ENCODE data around the gene ZEB1. TPM values are rescaled to one million over a fixed set of nuclear protein-coding genes. Genes with fewer than 3 reads are reported as not detected.
"Not testable (repeated sequence)": the region's sequence is repeated elsewhere in the genome, so short reads cannot be mapped to it uniquely, and the experiment has no call there.

The ZEB1 gene
- total RNA-seq, 1 experiment from 2014 or later = 10.3 TPM

DNA sequence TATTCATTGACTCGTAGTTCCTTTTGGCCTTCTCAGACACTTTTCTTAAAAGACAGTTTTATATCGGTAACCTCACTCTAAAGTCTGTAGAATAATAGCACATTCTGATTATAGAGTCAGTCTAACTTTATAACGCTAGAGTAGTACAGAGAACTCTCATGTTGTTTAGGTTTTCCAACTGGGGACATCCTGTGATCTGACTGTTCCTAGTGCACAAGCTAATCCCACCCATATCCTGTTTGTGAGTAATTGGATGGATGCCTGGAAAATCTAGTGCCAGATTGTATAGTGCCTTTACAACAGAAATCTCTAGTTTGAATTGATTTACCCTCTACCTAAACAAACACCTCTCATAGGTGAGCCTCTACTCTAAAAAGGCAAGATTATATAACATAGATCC is 107.4 kb downstream of the ZEB1 start:
- Mint-ChIP-seq H3K4me3 (ENCODE audit: low read depth, unreplicated experiment) (no peak overlapping the region), H3K36me3 (ENCODE audit: insufficient read depth, unreplicated experiment) (no peaks in the 10 kb centered on the region), H3K27me3 (ENCODE audit: unreplicated experiment) (no peaks in the 10 kb centered on the region), H3K27ac (ENCODE audit: unreplicated experiment) (no peak overlapping the region), H3K4me1 (ENCODE audit: low read depth, unreplicated experiment) (peaks cover 8% of the 10 kb centered on the region), H3K9me3 (ENCODE audit: low read depth, unreplicated experiment) (peaks cover 2% of the 10 kb centered on the region)
- CTCF ChIA-PET = no interaction called here
- intact Hi-C loops (cut with micrococcal nuclease; ENCODE audit: unreplicated experiment) = no loop called here
- TF ChIP-seq, protein P1, sequence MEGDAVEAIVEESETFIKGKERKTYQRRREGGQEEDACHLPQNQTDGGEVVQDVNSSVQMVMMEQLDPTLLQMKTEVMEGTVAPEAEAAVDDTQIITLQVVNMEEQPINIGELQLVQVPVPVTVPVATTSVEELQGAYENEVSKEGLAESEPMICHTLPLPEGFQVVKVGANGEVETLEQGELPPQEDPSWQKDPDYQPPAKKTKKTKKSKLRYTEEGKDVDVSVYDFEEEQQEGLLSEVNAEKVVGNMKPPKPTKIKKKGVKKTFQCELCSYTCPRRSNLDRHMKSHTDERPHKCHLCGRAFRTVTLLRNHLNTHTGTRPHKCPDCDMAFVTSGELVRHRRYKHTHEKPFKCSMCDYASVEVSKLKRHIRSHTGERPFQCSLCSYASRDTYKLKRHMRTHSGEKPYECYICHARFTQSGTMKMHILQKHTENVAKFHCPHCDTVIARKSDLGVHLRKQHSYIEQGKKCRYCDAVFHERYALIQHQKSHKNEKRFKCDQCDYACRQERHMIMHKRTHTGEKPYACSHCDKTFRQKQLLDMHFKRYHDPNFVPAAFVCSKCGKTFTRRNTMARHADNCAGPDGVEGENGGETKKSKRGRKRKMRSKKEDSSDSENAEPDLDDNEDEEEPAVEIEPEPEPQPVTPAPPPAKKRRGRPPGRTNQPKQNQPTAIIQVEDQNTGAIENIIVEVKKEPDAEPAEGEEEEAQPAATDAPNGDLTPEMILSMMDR (IDR thresholded peaks at IDR 0.05; ENCODE audit: unreplicated experiment) = no peak
- DNase-seq = no peak
- no TSS peak for BruUV-seq (replicated peaks)

DNA sequence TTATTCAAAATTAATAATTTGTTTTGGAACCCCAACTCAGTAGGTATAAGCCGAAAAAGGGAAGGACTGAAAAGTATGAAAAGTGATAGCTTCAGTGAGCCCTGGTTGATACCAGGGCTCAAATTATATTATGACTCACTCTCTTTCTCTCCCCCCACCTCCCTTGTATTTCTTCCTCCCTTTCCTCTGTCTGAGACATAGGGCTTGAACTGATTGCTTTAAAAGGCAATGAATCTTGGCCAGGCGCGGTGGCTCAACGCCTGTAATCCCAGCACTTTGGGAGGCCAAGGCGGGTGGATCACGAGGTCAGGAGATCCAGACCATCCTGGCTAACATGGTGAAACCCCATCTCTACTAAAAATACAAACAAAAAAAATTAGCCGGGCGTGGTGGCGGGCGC is 108.3 kb downstream of the ZEB1 start:
- intact Hi-C loops (cut with micrococcal nuclease; ENCODE audit: unreplicated experiment); H3K27me3 Mint-ChIP-seq (ENCODE audit: unreplicated experiment); H3K4me3 Mint-ChIP-seq (ENCODE audit: low read depth, unreplicated experiment); H3K36me3 Mint-ChIP-seq (ENCODE audit: insufficient read depth, unreplicated experiment); BruUV-seq (replicated peaks); H3K9me3 Mint-ChIP-seq (ENCODE audit: low read depth, unreplicated experiment); H3K4me1 Mint-ChIP-seq (ENCODE audit: low read depth, unreplicated experiment); H3K27ac Mint-ChIP-seq (ENCODE audit: unreplicated experiment); CTCF ChIA-PET; DNase-seq: not testable (repeated sequence)

DNA sequence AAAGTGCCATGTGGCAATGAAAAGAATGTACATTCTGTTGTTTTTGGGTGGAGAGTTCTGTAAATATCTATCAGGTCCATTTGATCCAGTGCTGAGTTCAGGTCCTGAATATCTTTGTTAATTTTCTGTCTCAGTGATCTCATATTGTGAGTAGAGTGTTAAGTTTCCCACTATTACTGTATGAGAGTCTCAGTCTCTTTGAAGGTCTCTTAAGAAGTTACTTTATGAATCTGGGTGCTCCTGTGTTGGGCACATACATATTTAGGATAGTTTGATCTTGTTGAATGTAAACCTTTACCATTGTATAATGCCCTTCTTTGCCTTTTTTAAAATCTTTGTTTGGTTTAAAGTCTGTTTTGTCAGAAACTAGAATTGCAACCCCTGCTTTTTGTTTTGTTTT is 109.5 kb downstream of the ZEB1 start:
- H3K36me3 Mint-ChIP-seq (ENCODE audit: insufficient read depth, unreplicated experiment); BruUV-seq (replicated peaks); intact Hi-C loops (cut with micrococcal nuclease; ENCODE audit: unreplicated experiment); CTCF ChIA-PET; H3K4me3 Mint-ChIP-seq (ENCODE audit: low read depth, unreplicated experiment); H3K9me3 Mint-ChIP-seq (ENCODE audit: low read depth, unreplicated experiment); H3K27me3 Mint-ChIP-seq (ENCODE audit: unreplicated experiment); H3K4me1 Mint-ChIP-seq (ENCODE audit: low read depth, unreplicated experiment); H3K27ac Mint-ChIP-seq (ENCODE audit: unreplicated experiment); DNase-seq: not testable (repeated sequence)

DNA sequence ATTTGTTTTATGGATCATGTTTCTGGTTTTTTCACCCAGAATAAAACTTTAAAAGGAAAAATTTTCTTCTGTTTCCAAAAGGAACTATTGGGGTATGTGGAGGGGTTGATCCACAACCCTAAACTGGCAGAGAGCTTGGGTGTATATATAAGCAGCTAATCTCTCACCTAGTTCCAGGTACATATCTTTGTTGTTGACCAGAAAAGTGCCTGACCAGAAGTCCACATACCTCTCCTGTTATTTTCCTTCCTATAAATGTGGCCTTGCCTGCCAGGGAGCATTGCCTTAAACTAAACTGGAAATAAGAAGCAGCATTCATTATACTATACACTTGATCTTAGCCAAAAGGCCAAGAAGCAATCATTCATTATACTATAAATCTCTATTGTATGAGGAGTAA is 112.0 kb downstream of the ZEB1 start:
- Mint-ChIP-seq H3K4me1 (ENCODE audit: low read depth, unreplicated experiment) (peaks cover 8% of the 10 kb centered on the region), H3K27me3 (ENCODE audit: unreplicated experiment) (no peaks in the 10 kb centered on the region), H3K36me3 (ENCODE audit: insufficient read depth, unreplicated experiment) (no peaks in the 10 kb centered on the region), H3K9me3 (ENCODE audit: low read depth, unreplicated experiment) (peaks cover 5% of the 10 kb centered on the region), H3K27ac (ENCODE audit: unreplicated experiment) (no peak overlapping the region), H3K4me3 (ENCODE audit: low read depth, unreplicated experiment) (no peak overlapping the region)
- DNase-seq = no peak
- CTCF ChIA-PET = no interaction called here
- TF ChIP-seq, protein P1 (IDR thresholded peaks at IDR 0.05; ENCODE audit: unreplicated experiment) = no peak
- intact Hi-C loops (cut with micrococcal nuclease; ENCODE audit: unreplicated experiment) = no loop called here
- no TSS peak for BruUV-seq (replicated peaks)

DNA sequence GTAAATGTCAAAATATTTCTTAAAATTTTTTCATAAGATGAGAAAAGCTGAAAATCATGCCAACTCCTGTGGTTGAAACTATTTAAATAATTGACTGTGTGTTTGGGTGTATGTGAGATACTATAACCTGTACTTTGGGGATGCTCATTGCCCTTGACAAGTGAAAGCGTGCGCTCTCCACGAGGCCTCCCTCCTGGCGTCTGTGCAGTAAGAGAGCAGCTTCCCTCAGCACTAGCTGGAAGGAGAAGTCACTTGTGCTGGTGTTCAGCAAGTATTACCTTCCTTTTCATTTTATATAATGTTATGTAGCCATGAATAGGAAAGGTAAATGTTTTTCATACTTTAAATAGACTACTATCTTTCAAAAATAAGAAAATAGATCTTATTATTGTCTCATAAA is 118.9 kb downstream of the ZEB1 start:
- BruUV-seq (replicated peaks) = no TSS peak
- H3K9me3 Mint-ChIP-seq (ENCODE audit: low read depth, unreplicated experiment) = peaks cover 3% of the 10 kb centered on the region
- CTCF ChIA-PET = no interaction called here
- intact Hi-C loops (cut with micrococcal nuclease; ENCODE audit: unreplicated experiment) = no loop called here
- H3K36me3 Mint-ChIP-seq (ENCODE audit: insufficient read depth, unreplicated experiment) = no peaks in the 10 kb centered on the region
- TF ChIP-seq, protein P1 (IDR thresholded peaks at IDR 0.05; ENCODE audit: unreplicated experiment) = no peak
- no peak overlapping the region for H3K4me3 Mint-ChIP-seq (ENCODE audit: low read depth, unreplicated experiment)
- H3K27me3 Mint-ChIP-seq (ENCODE audit: unreplicated experiment) = no peaks in the 10 kb centered on the region
- no peak overlapping the region for H3K27ac Mint-ChIP-seq (ENCODE audit: unreplicated experiment)
- no peaks in the 10 kb centered on the region for H3K4me1 Mint-ChIP-seq (ENCODE audit: low read depth, unreplicated experiment)
- no peak for DNase-seq

Measured in Calu3 (cell line).